Right lung (tissue), 10 donors: Measurements from ENCODE around the gene TEX22. TPM values are rescaled to one million over a fixed set of nuclear protein-coding genes. Genes with fewer than 3 reads are reported as not detected.
A peak's percentile ranks its signal among the peaks of the same experiment; 100 is the strongest.
"Not testable (repeated sequence)": the region's sequence is repeated elsewhere in the genome, so short reads cannot be mapped to it uniquely, and the experiment has no call there.

ENCODE experiments used
- DNase-seq, 2 donors: peaks; one replicate each; pipeline ENCODE4 v3.0.0-alpha.2; 2013
- long read RNA-seq, 8 donors: transcript quantifications; one replicate each; lab custom pipeline, GENCODE V29; 2026
- polyA plus RNA-seq, 5 donors: library from polyadenylated mRNA; unstranded; fragments of 120-200 nt; gene quantifications; one replicate each; pipeline versions ENCODE4 v1.2.1 to v1.2.3, GENCODE V29; 2013; ENCODE audit warnings: inconsistent platforms in 1 of 5, low replicate concordance in 1 of 5; ENCODE audit not compliant: insufficient read length in 5 of 5, insufficient read depth in 1 of 5

Gene TEX22, protein sequence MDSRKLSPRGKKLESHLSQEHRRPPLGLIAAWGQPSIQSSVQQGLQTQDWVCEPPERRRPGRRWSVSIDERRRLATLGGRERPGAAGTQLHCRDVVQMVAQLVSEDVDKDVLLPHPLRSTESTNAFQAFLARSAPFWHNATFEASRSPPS
- polyA plus RNA-seq: 1 to 10 TPM in 4 of 5 donors, under 1 TPM in 1; 0.96 to 3.6 (median 1.4) TPM
- long read RNA-seq, donor 1: 0 reads
- long read RNA-seq, donor 2: 0 reads
- long read RNA-seq, donor 3: 0 reads
- long read RNA-seq, donor 4: 0 reads
- long read RNA-seq, donor 5, partial matches to known transcripts: 6 of 7 reads
- long read RNA-seq, donor 5, other reads (novel, unspliced or antisense): 0 of 7 reads
- long read RNA-seq, donor 6: 0 reads
- long read RNA-seq, donor 7: 0 reads
- long read RNA-seq, donor 8: 0 reads

DNA sequence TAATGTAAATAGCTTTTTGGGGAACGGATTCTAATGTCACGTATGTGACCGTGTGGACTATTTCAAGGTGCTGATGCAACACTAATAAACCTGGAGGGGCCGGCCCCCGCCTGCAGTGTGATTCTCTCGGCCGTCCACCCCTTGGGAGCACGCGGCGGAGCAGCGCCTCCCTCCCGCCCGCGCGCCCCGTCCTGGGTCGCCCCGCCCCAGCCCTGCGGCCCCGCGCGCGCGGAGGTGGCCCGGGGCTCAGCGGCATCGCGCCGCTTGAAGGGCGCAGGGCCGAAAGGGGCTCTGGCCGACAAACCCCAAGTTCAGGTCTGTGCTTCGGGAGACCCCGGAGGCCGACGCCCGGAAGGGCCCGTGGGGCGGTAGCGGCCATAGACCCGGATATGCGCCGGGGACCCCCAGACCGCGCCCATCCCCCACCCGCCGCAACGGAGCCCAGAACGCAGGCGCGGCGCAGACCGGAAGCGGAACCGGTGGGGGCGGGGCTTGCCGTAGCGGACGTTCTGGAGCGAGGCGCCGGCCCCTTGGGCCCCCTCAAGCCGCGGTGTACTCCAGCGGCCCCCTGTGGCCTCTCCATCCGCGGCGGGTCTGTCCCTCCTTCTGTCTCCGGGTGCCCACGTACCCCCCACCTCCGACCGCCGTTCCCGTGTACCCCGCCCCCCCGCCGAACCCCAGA, at the start of gene TEX22:
Gene TEX22, plus strand, starts transcription at position 495 of the 682 bp plus-strand sequence. CDS start 803 bp downstream, outside the sequence.
- DNase-seq: peak; percentile 87 to 90

DNA sequence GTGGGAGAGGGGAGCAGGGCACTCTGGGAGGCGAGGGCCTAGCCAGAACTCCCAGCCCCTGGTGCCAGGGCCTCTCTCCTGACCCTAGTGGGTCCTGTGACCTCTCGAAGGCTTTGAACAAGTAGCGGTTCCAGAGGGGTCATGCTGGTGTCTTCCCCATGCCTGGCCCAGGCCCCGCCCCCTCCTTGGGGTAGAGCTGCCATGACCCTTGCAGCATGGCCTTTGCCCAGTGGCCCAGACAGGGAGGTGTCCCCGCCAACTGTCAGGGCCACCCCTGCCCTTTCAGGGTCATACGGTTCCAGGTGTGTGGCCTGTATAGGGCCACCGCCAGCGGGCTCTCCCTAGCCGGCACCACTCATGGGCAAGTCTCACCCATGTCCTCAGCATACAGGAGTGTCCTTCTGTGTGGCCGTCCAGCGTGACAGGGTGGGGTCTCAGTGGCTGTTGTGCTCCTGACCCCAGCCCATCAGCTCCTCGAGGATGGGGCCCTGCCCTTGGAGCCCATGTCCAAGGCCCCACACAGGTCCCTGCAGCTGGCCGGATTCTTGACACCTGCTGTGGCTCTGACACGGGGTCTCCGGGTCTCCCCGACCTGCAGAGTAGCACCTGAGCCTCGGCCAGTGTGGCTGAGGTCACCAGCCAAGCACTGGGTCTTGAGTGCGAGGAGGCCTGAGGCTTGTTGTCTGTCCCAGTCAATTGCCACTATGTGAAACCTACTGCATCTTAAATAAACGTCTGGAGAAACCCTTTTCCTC, 49.2 kb upstream of the TEX22 start:
- DNase-seq: no peak

DNA sequence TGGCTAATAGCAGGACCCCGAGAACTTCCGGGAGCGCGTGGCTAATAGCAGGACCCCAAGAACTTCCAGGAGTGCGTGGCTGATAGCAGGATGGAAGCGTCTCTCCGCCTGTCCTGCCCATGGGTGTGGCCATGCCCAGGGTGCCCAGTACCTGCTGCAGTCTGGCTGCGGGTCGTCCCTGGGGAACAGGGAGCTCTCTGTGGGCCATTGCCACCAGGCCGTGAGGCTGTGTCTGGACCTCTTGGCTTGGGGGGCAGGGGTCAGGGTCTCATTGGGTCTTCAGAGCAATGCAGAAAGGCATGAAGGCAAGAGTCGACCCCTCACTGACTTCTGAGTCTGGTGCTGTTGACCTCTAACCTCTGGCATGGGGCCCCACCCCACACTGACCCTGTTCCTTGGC, 48.3 kb upstream of the TEX22 start:
- no peak for DNase-seq

DNA sequence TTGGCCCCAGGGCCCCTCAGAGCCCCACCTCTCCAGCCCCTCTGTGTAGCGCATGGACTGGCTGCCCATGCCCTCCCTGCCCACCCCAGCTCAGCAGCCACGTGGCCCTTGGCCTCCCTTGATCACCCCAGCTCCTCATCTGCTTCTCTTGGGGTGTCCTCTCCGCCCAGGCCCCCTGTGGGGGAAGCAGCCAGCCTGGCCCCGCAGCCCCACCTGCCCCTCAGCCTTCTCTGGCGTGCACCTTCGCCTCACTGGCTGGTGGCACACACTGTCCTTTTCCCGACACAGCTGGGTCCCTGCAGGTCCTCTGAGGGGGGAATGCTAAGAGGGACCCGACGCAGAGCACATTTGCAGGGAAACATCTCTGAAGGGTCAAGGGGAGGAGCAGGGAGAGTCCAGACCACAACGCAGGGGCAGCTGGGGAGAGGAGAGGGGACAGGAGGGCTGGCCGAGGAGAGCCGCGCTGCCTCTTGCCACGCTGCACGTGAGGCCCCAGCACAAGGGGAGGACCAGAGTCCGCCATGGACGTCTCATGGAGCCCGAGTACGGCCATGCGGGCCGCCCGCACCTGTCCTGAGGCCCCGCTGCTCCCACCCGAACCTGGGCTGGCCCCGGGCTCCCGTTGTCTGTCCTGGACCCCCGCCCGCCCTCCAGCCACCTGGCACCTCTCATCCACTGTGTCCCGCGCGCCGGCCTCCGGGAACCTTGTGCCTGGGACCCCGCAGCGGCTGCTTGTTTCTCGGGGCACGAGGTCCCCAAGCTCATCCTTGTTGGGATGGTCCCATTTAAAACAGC, 47.7 kb upstream of the TEX22 start:
- no peak for DNase-seq

DNA sequence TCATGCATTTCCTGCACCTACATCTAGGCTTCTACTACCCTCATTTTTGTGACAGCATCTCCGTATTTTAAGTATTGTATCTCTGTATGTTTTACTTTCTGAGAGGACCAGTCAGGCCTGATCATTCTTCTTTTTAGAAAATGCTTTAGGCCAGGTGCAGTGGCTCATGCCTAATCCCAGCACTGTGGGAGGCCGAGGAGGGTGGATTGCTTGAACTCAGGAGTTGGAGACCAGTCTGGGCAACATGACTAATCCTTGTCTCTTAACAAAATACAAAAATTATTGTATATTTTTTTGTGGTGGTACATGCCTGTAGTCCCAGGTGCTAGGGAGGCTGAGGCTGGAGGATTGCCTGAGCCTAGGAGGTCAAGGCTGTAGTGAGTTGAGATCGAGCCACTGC, 46.9 kb upstream of the TEX22 start:
- DNase-seq: no peak

DNA sequence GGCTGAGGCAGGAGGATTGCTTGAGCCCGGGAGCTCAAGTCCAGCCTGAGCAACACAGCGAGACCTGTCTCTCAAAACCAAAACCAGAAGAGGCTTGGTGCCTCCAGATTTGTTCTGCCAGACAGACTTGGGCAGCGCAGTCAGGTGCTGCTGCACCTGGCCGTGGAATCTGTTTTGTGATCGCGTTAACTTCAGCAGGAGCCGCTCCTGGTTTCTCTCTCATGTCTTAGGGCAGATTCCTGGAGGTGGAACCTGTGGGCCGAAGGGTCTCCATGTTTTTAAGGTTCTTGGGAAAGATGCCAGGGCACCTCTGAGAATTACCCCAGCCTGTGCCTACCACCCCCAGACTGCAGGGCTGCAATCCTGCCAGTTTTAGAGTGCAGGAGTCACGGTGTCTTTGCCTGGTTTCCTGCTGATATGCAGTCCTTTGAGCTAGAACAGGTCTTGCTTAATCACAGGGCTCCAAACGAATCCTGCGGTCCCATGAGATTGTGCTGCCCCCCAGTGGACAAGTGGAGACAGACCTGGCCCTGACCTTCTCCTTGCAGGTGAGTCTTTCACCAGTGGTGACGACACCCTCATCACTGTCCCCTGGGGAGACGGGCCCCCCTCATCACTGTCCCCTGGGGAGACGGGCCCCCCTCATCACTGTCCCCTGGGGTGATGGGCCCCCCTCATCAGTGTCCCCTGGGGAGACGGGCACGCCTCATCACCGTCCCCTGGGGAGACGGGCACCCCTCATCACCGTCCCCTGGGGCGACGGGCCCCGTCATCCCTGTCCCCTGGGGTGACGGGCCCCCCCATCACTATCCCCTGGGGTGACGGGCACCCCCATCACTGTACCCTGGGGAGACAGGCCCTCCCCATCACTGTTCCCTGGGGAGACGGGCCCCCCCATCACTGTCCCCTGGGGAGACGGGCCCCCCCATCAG, 46.2 kb upstream of the TEX22 start:
- peak; percentile 62 to 79 for DNase-seq

DNA sequence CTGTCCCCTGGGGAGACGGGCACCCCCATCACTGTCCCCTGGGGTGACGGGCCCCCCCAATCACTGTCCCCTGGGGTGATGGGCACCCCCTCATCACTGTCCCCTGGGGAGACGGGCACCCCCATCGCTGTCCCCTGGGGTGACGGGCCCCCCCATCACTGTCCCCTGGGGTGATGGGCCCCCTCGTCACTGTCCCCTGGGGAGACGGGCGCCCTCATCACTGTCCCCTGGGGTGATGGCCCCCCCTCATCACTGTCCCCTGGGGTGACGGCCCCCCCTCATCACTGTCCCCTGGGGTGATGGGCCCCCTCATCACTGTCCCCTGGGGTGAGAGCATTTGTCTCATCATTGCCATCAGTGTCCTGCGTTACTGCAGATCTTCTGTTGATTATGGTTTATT, 45.2 kb upstream of the TEX22 start:
- DNase-seq: no peak

DNA sequence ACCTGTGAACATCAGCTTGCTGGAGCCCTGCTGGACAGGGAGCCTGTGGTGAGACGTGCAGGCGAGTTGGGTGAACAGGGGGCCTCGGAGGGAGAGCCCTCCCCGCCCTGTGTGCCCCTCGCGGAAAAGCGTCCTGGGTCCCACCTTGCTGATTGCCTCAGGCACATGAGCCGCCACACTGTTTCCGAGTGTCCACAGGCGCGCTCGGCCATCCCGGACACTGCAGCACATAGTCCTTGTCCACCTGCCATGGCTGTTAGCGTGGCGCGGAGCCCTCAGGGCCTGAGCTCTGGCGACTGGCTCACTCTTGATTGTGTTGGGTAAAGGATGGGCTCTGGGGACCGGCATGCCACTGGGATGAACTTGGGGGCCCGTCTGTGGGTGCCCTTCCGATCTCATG, 43.8 kb upstream of the TEX22 start:
- DNase-seq: no peak

DNA sequence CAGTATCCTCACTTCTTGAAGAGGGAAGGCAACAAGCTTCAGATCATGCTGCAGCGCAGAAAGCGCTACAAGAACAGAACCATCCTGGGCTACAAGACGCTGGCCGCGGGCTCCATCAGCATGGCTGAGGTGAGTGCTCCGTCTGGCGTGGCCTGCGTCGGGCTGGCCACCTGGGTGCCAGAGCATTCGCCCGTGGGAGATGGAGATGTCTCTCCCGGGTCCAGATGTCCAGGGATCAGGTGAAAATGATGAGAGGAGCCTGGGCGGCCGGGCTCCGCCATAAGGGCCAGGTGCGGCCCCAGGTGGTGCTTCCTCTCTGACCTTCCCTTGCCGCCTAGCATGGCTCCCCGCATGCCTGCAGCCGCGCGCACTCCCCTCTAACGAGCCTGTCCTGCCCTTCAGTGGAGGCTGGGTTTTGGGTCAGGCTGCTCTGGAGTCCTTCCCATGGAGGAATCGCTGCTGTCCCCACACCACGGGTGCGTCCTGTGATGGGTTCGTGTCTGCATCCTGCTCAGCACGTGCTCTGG, 43.2 kb upstream of the TEX22 start:
- no peak for DNase-seq

DNA sequence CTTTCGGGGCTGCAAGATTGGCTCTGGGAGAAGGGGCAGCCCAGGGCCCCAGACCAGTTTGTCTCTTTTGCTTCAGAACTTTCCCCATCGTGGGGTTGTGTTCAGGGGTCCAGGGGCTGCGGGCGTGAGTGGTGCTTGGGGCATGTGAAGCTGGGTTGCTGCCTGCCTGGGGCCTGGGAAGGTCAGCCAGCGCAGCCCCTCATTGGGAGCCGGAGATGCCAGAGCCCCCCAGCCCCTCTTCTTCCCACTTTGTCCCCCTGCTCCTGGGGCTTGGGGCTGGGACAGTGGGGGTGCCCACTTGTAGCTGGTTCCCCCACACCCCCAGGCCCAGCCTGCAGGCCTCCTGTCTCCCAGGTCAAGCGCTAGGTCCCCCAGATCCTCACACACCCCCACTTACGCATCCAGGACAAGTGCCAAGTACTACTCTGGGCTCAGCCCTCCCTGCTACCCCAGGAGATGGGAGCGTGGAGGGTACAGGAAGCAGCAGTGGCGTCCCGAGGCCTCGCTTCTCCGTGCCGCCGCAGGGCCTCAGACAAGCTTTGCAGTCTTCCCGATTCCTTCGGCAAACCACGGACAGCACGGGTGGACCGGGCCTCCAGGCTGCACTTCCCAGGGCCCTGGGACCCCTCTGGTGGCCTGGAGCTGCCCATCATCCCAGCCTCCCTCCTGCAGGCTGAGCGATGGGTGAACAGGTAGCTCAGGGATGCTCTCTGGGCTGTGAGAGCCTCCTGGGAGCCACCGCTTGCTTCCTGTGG, 42.3 kb upstream of the TEX22 start:
- DNase-seq: no peak

DNA sequence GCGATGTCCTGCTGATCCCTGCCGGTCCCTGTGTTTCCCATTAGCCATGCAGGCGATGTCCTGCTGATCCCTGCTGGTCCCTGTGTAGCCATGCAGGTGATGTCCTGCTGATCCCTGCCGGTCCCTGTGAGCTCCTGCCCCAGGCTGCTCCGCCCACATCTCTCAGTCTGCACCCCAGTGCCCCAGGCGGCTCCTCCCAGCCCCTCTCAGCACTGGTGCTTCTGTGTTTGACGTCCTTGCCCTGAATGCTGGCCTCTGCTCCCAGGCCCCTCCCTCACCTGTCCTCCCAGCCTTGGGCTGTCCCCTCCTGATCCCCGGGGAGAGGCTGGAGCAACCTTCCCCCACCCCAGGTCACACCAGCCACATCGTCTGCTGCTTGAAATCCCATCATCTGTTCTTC, 41.4 kb upstream of the TEX22 start:
- no peak for DNase-seq

DNA sequence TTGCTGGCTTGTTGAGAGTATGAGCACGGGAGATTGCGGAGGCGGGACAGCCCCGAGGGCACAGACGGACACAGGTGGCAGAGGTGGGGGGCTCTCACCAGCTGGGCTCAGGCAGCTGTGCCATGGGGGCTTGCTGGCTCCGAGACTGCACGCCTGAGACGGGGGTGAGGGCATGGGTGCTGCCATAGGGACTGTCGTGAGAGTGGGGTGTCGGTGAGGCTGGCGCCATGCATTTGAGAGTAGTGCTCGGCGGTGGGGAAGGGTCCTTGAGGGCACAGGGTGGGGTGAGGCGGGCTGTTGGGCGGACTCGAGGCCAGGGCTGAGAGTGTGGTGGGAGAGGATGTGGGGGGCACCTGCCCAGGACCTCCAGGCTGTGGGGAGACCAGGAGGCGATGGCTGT, 40.7 kb upstream of the TEX22 start:
- DNase-seq: no peak

DNA sequence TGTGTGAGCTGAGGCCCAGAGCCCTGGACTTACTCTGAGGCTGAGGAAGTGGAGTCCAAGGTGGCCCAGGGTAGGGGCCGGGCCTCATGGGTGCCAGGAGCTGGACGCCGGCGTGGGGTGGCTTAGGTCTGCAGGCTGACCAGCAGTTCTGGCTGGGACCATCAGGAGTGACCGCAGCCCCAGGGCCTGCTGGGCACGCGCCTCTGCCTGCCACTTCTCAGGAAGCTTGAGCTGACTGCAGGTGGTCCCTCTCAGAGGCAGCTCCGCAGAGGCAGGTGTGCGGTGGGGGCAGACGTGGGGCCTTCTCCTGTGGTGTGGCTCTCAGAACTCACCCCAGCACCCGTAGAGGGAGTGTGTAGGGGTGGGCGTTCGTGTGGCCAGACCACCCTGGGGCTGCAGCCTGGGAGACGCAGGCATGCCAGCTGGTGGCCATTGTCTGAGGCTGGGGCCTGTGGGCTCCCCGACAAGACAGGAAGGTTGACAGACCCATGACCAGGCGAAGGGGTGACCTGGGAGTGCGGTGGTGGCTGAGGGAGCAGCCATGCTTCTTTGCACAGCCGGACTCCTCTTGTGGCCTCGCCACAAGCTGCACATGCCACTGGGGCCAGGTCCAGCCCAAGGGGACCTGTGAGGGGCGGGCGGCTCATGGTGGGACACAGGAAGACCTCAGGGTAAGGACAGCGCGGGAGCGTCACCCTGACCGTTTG, 40.0 kb upstream of the TEX22 start:
- DNase-seq: no peak

DNA sequence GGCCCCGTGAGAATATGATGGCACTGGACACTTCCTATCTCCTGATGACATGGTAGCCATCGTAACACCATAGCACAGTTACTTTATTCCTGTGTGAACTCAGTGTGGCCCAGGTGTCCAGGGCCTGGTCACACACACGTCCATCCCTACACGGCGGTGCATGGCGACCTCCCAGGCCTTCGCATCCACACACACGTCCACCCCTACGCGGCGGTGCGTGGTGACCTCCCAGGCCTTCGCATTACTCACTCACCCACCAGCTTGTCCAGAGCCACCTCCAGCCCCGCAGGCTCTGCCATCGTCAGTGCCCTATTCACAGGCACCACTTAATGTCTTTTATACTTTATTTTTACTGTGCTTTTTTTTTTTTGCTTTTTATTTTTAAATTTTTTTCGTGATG, 39.4 kb upstream of the TEX22 start:
- no peak for DNase-seq

DNA sequence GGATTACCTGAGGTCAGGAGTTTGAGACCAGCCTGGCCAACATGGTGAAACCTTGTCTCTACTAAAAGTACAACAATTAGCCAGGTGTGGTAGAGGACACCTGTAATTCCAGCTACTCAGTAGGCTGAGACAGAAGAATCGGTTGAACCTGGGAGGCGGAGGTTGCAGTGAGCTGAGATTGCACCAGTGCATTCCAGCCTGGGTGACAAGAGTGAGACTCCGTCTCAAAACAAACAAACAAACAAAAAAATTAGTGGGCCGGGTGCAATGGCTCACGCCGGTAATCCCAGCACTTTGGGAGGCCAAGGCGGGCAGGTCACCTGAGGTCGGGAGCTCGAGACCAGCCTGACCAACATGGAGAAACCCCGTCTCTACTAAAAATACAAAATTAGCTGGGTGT, 36.9 kb upstream of the TEX22 start:
- DNase-seq: not testable (repeated sequence)

DNA sequence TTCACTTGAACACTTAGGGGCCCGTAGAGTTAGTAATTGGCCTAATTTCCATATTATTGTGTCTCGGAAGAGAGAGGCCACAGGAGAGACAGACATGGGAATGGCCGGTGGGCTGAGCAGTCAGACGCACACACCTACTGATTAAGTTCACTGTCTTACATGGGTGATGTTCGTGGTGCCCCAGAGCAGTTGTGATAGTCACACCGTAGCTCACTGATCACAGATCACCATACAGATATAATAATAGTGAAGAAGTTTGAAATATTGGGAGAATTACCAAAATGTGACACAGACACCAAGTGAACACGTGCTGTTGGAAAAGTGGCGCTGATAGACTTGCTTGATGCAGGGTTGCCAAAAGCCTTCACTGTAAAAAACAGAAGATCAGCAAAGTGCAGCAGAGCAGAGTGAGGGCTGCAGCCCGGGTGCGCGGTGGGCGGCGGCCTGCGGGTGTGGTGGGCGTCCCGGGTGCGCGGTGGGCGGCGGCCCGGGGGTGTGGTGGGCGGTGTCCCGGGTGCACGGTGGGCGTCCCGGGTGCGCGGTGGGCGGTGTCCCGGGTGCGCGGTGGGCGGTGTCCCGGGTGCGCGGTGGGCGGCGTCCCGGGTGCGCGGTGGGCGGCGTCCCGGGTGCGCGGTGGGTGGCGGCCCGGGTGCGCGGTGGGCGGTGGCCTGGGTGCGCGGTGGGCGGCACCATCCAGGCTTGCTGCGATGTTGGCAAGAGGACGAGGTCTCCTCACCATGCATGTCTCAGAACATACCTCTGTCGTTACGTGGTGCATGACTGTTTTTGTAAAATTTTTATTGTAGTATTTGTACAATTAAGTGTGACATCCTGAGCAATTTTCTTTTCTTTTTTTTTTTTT, 34.3 kb upstream of the TEX22 start:
- DNase-seq: no peak

DNA sequence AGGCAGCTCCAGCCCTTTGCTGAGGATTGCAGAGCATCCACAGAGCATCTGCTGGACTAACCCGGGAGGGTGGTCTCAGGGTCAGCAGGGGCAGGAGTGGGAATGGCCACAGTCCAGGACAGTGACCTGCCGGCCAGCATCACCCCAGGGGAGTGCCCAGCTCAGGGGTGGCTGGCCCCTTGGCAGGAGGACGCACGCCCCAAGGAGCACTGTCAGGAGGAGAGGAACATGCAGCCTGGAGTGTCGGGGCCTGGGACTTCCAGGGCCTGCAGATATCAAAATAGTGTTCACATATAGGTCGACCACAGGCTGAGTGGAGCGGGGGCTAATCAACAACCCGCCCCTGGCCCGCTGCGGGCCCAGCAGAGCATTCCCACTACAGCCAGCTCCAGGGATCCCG, 33.2 kb upstream of the TEX22 start:
- DNase-seq: no peak

DNA sequence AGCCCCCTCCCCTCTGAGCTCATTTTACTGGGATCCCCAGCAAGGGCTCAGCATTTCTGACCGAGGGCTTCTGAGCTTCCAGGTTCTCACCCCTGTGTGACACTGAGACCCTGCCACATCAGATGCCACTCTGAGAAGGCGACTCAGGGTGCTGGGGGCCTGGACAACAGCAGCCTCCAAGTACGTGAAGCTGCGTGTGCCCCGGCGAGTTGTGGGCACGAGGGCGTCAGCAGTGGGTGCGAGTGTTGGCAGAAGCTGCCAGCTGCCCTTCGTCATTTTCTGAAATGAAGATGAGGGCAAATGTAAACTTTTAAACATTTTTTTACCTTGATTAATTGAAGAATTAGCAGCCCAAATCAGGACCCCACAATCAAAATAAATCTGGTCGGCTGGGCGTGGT, 32.7 kb upstream of the TEX22 start:
- DNase-seq: no peak
